ENCODE results near the gene HOXA2.

- TF ChIP-seq CTCF (IDR thresholded peaks at IDR 0.05) = no peak
- TF ChIP-seq POLR2A (IDR thresholded peaks at IDR 0.05) = no peak
- peak; percentile 45 for TF ChIP-seq POLR2AphosphoS5 (IDR thresholded peaks at IDR 0.05)
- no peak for TF ChIP-seq EP300 (IDR thresholded peaks at IDR 0.05)
These were observed 35.3 kb upstream of the HOXA2 start for GRCh38 chr7:27137640-27138315.
